ENCODE results near the gene VMP1.

GRCh38 chr17:59751955-59752413, 44.5 kb downstream of the VMP1 start:
- TF ChIP-seq POLR2AphosphoS5 (IDR thresholded peaks at IDR 0.05; ENCODE audit: low read depth): no peak
- TF ChIP-seq CTCF (IDR thresholded peaks at IDR 0.05; ENCODE audit: insufficient read depth, low read length): no peak
